Small intestine (tissue), 16 donors: ENCODE results near the gene KLLN. TPM values are rescaled to one million over a fixed set of nuclear protein-coding genes. Genes with fewer than 3 reads are reported as not detected.
"Not testable (repeated sequence)": the region's sequence is repeated elsewhere in the genome, so short reads cannot be mapped to it uniquely, and the experiment has no call there.

Experiments
- DNase-seq, 2 donors: peaks; one replicate each; pipeline versions ENCODE4 v3.0.0 to v3.0.0-alpha.2; 2013
- FAIRE-seq: peaks from 2 replicates; lab custom pipeline; 2012; peaks lifted over from hg19 to GRCh38; lab: Jason Lieb, UNC
- H3K27ac ChIP-seq, 3 donors: one replicate each; pipeline ENCODE4 v1.5.1; 2013; ENCODE audit warnings: low read length in 2 of 3, mild to moderate bottlenecking in 2 of 3, control low read depth in 1 of 3, inconsistent platforms in 1 of 3, low read depth in 1 of 3, moderate library complexity in 1 of 3
- H3K27me3 ChIP-seq, 3 donors: one replicate each; pipeline ENCODE4 v1.6.1; 2013; ENCODE audit warnings: low read length in 3 of 3, inconsistent platforms in 1 of 3; ENCODE audit not compliant: control insufficient read depth in 3 of 3, insufficient read depth in 3 of 3
- H3K36me3 ChIP-seq, 3 donors: one replicate each; pipeline ENCODE4 v1.6.1; 2013; ENCODE audit warnings: low read length in 3 of 3, inconsistent platforms in 1 of 3, low read depth in 1 of 3, mild to moderate bottlenecking in 1 of 3, moderate library complexity in 1 of 3; ENCODE audit not compliant: control insufficient read depth in 3 of 3, insufficient read depth in 2 of 3
- H3K4me1 ChIP-seq, 3 donors: one replicate each; pipeline ENCODE4 v1.6.1; 2013; ENCODE audit warnings: low read length in 2 of 3, inconsistent platforms in 1 of 3, low read depth in 1 of 3, mild to moderate bottlenecking in 1 of 3, moderate library complexity in 1 of 3; ENCODE audit not compliant: control insufficient read depth in 3 of 3, insufficient read depth in 2 of 3
- H3K4me3 ChIP-seq, 3 donors: one replicate each; pipeline ENCODE4 v1.5.1; 2013; ENCODE audit warnings: low read length in 3 of 3, control low read depth in 1 of 3, inconsistent platforms in 1 of 3, low read depth in 1 of 3, mild to moderate bottlenecking in 1 of 3, moderate library complexity in 1 of 3
- H3K9me3 ChIP-seq, 2 donors: one replicate each; pipeline ENCODE4 v1.6.1; 2013; ENCODE audit warnings: low read depth in 1 of 2, low read length in 1 of 2; ENCODE audit not compliant: control insufficient read depth in 2 of 2, insufficient read depth in 1 of 2
- WGBS, 3 donors: extraction: QIAGEN DNeasy Blood & Tissue Kit; methylation state at CpG; one replicate each; pipeline ENCODE4 v1.1.7; 2013; 5-methylcytosine and 5-hydroxymethylcytosine counted together
- long read RNA-seq, 10 donors: transcript quantifications; one replicate each; lab custom pipeline, GENCODE V29; 2026
- polyA plus RNA-seq, 4 donors: library from polyadenylated mRNA; stranded (reverse) in 3 of 4; unstranded in 1 of 4; fragments of 200-250 nt in 3 of 4; fragments of 120-200 nt in 1 of 4; gene quantifications; one replicate each; pipeline versions ENCODE4 v1.2.1 to v1.2.3, GENCODE V29; 2013
- donor health status: healthy with polysubstance abuse.
- donor health status: control.
- donor health status: control.
- donor health status: Bipolar disorder and iron deficiency.
- donor health status: healthy.

Gene KLLN
- 1 to 10 TPM in 1 of 4 donors, under 1 TPM in 2, not detected in 1; 0.27 to 1.3 (median 0.55) TPM for polyA plus RNA-seq
- long read RNA-seq, donor 1, full-length matches to known transcripts, result 2 of 2 reads
- long read RNA-seq, donor 1, partial matches to known transcripts, result 0 of 2 reads
- long read RNA-seq, donor 1, other reads (novel, unspliced or antisense), result 0 of 2 reads
- long read RNA-seq, donor 2, full-length matches to known transcripts, result 1 of 1 reads
- long read RNA-seq, donor 2, partial matches to known transcripts, result 0 of 1 reads
- long read RNA-seq, donor 2, other reads (novel, unspliced or antisense), result 0 of 1 reads
- long read RNA-seq, donor 3, result 0 reads
- long read RNA-seq, donor 4, result 0 reads
- long read RNA-seq, donor 5, full-length matches to known transcripts, result 2 of 2 reads
- long read RNA-seq, donor 5, partial matches to known transcripts, result 0 of 2 reads
- long read RNA-seq, donor 5, other reads (novel, unspliced or antisense), result 0 of 2 reads
- long read RNA-seq, donor 6, full-length matches to known transcripts, result 1 of 1 reads
- long read RNA-seq, donor 6, partial matches to known transcripts, result 0 of 1 reads
- long read RNA-seq, donor 6, other reads (novel, unspliced or antisense), result 0 of 1 reads
- long read RNA-seq, donor 7, result 0 reads
- long read RNA-seq, donor 8, result 0 reads
- long read RNA-seq, donor 9, full-length matches to known transcripts, result 1 of 1 reads
- long read RNA-seq, donor 9, partial matches to known transcripts, result 0 of 1 reads
- long read RNA-seq, donor 9, other reads (novel, unspliced or antisense), result 0 of 1 reads
- long read RNA-seq, donor 10, full-length matches to known transcripts, result 2 of 2 reads
- long read RNA-seq, donor 10, partial matches to known transcripts, result 0 of 2 reads
- long read RNA-seq, donor 10, other reads (novel, unspliced or antisense), result 0 of 2 reads

DNA sequence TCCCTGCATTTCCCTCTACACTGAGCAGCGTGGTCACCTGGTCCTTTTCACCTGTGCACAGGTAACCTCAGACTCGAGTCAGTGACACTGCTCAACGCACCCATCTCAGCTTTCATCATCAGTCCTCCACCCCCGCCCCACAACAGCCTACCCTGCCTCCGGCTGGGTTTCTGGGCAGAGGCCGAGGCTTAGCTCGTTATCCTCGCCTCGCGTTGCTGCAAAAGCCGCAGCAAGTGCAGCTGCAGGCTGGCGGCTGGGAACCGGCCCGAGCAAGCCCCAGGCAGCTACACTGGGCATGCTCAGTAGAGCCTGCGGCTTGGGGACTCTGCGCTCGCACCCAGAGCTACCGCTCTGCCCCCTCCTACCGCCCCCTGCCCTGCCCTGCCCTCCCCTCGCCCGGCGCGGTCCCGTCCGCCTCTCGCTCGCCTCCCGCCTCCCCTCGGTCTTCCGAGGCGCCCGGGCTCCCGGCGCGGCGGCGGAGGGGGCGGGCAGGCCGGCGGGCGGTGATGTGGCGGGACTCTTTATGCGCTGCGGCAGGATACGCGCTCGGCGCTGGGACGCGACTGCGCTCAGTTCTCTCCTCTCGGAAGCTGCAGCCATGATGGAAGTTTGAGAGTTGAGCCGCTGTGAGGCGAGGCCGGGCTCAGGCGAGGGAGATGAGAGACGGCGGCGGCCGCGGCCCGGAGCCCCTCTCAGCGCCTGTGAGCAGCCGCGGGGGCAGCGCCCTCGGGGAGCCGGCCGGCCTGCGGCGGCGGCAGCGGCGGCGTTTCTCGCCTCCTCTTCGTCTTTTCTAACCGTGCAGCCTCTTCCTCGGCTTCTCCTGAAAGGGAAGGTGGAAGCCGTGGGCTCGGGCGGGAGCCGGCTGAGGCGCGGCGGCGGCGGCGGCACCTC lies at the start of gene KLLN, which contains the start of gene PTEN:
Gene KLLN, minus strand, starts transcription at position 481 of the 891 bp plus-strand sequence. CDS start 1,046 bp downstream, outside the sequence.
Gene PTEN, plus strand, starts transcription at position 573 of the 891 bp plus-strand sequence. CDS start 845 bp downstream, outside the sequence.
- Histone ChIP-seq H3K4me3 (peak within 1 kb of the TSS; percentile 76 to 99 (median 88)), H3K36me3 (no peaks in the 10 kb centered on the region), H3K9me3 (no peaks in the 10 kb centered on the region), H3K27me3 (no peaks in the 10 kb centered on the region), H3K27ac (peak within 1 kb of the TSS; percentile 90 to 98 (median 94)), H3K4me1 (peaks cover 0 to 16% (median 4%) of the 10 kb centered on the region in 3 donors)
- DNase-seq (peak; percentile 86 to 97), FAIRE-seq (no peak)
- WGBS, 3 donors, result 0 to 1% (median 1%) methylated on average over 59 to 89 of the region's 89 CpGs

GRCh38 chr10:87903396-87903795 lies 40.1 kb upstream of the KLLN start:
- H3K27me3 ChIP-seq, DNase-seq, H3K27ac ChIP-seq, FAIRE-seq, H3K4me3 ChIP-seq, H3K4me1 ChIP-seq: not testable (repeated sequence)
- H3K9me3 ChIP-seq, result peaks cover 0 to 17% of the 10 kb centered on the region in 2 donors
- WGBS, 3 donors, result 98 to 99% (median 98%) methylated on average over 8 of the region's 8 CpGs
- peaks cover 2 to 24% (median 2%) of the 10 kb centered on the region in 3 donors for H3K36me3 ChIP-seq

GRCh38 chr10:87897957-87898356 lies 34.6 kb upstream of the KLLN start:
- H3K27ac ChIP-seq, FAIRE-seq, H3K4me1 ChIP-seq, H3K36me3 ChIP-seq, H3K27me3 ChIP-seq, H3K9me3 ChIP-seq, H3K4me3 ChIP-seq, DNase-seq: not testable (repeated sequence)
- WGBS, 3 donors, result 93 to 99% (median 97%) methylated on average over 8 of the region's 8 CpGs

DNA sequence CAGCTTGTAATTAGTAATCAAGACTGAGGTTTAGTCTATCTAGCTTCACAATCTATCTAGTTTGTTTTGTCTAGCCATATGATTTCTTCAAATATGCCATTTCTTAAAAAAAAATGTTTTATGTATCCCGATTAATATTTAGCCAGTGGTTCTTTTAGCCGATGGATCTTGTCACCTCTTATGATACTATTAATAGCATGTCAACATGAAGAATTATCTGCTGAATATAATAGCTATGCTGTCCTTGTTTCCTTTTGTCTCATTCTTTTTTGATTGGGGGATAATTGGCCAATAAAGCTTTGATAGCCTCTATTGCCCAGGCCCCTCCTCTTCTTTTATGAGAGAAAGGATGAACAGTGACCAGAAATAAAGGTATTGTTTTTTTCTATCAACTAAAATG lies 32.9 kb upstream of the KLLN start:
- DNase-seq (no peak), FAIRE-seq (no peak)
- H3K36me3 ChIP-seq, result peaks cover 0 to 11% (median 2%) of the 10 kb centered on the region in 3 donors
- no peak overlapping the region for H3K27ac ChIP-seq
- WGBS, 3 donors, result 22 to 56% (median 43%) methylated on average over 2 of the region's 2 CpGs
- H3K9me3 ChIP-seq, result peaks cover 0 to 4% of the 10 kb centered on the region in 2 donors
- H3K27me3 ChIP-seq, result no peaks in the 10 kb centered on the region
- no peak overlapping the region for H3K4me3 ChIP-seq
- H3K4me1 ChIP-seq, result no peaks in the 10 kb centered on the region

GRCh38 chr10:87895430-87895829 lies 32.1 kb upstream of the KLLN start:
- H3K36me3 ChIP-seq, result peaks cover 0 to 11% (median 2%) of the 10 kb centered on the region in 3 donors

DNA sequence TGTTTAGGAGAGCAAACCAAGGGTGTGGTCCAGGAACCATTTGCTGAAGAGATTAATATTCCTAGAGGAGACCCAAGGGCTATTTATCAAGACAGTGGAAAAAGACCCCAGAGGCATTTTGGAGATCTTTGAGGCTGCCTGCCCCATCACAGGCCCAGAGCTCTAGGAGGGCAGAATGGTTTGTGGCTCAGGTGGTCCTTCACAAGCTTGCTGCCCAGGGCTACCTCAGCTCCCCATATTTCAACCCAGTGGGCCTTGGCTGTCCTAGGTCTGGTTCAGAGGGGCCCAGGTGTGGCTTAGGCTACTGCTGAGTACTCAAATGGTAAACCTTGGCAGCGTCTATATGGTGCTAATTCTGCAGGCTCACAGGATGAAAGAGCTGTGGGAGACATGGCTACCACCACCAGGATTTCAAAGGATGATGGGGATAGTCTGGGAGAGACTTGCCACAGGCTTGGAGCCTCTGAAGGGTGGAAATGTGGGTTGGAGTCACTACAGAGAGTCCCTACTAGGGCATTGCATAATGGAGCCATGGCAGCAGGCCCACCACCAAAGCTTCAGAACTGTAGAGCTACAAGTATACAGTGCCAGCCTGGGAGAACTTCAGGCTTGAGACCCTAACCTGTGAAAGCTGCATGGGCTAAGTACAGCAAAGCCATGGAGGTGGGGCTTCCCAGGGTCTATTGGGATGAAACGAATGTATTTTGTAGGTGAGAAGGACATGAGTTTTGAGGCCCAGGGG lies 24.4 kb upstream of the KLLN start:
- DNase-seq (no peak), FAIRE-seq (no peak)
- Histone ChIP-seq H3K27ac (no peak overlapping the region), H3K9me3 (peaks cover 0 to 8% of the 10 kb centered on the region in 2 donors), H3K4me3 (no peak overlapping the region), H3K4me1 (no peaks in the 10 kb centered on the region), H3K27me3 (no peaks in the 10 kb centered on the region), H3K36me3 (peaks cover 3 to 13% (median 3%) of the 10 kb centered on the region in 3 donors)
- WGBS, 3 donors, result 93 to 96% (median 94%) methylated on average over 2 of the region's 2 CpGs

More at GRCh38 chr10:87895430-87895829, 32.1 kb upstream of the KLLN start:
- no peak overlapping the region for H3K27ac ChIP-seq
- FAIRE-seq, result no peak
- no peaks in the 10 kb centered on the region for H3K27me3 ChIP-seq
- H3K4me1 ChIP-seq, result no peaks in the 10 kb centered on the region
- H3K9me3 ChIP-seq, result peaks cover 0 to 4% of the 10 kb centered on the region in 2 donors
- 58 to 89% (median 86%) methylated on average over 1 of the region's 1 CpG for WGBS, 3 donors
- H3K4me3 ChIP-seq, result no peak overlapping the region
- DNase-seq, result no peak

DNA sequence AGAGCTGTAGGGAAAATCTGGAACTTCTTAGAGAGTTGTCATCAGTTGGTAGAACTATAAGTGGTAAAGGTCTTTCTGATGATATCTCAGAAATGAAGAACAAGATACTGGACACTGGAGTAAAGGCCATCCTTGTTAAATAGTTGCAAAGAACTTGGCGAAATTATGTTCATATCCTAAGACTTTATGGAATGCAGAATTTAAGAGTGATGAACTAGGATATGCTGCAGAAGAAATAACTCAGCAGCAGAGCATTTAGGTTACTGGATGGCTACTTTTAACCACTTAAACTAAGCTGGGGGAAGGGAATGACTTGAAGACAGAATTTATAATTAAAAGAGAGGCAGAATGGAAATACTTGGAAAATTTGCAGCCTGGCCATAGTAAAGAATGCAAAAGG lies 23.8 kb upstream of the KLLN start:
- Histone ChIP-seq H3K4me1 (no peaks in the 10 kb centered on the region), H3K4me3 (no peak overlapping the region), H3K27ac (no peak overlapping the region), H3K27me3 (no peaks in the 10 kb centered on the region), H3K9me3 (peaks cover 0 to 8% of the 10 kb centered on the region in 2 donors), H3K36me3 (peaks cover 3 to 13% (median 3%) of the 10 kb centered on the region in 3 donors)
- no peak for DNase-seq
- WGBS, 3 donors, result 91 to 97% (median 95%) methylated on average over 1 of the region's 1 CpG
- FAIRE-seq, result no peak
